CD14-positive monocyte (primary cell): ENCODE measurements around the gene NBEA. TPM values are rescaled to one million over a fixed set of nuclear protein-coding genes. Genes with fewer than 3 reads are reported as not detected.

Experiments used
- DNase-seq, 3 donors: peaks; one replicate each; pipeline ENCODE4 v3.0.0-alpha.2; 2011 to 2022
- H2AFZ ChIP-seq: 2 replicates; pipeline ENCODE4 v1.6.0; 2012; ENCODE audit warnings: mild to moderate bottlenecking, low read depth, low read length, inconsistent platforms; ENCODE audit not compliant: insufficient read depth, poor library complexity, severe bottlenecking
- H3K27ac ChIP-seq, 2 donors: 1 replicate in 1 of 2; 2 replicates in 1 of 2; pipeline ENCODE4 v1.5.1; 2012 to 2013; ENCODE audit warnings: low read length in 2 of 2, control low read depth in 1 of 2, inconsistent platforms in 1 of 2, low read depth in 1 of 2, mild to moderate bottlenecking in 1 of 2
- H3K27me3 ChIP-seq, 2 donors: one replicate each; pipeline versions ENCODE4 v1.6.0 to v1.6.1; 2011 to 2013; ENCODE audit warnings: low read length in 2 of 2; ENCODE audit not compliant: control insufficient read depth in 2 of 2, insufficient read depth in 2 of 2
- H3K36me3 ChIP-seq, 2 donors: replicated peaks in 1 of 2; 1 replicate in 1 of 2; 2 replicates in 1 of 2; pipeline versions ENCODE4 v1.5.1 to v1.6.1; 2012 to 2013; ENCODE audit warnings: low read length in 2 of 2, control low read depth in 1 of 2, inconsistent platforms in 1 of 2, mild to moderate bottlenecking in 1 of 2; ENCODE audit not compliant: insufficient read depth in 2 of 2, control insufficient read depth in 1 of 2
- H3K4me1 ChIP-seq, 2 donors: 1 replicate in 1 of 2; 2 replicates in 1 of 2; pipeline versions ENCODE4 v1.5.1 to v1.6.1; 2012 to 2013; ENCODE audit warnings: low read length in 2 of 2, control low read depth in 1 of 2, inconsistent platforms in 1 of 2, mild to moderate bottlenecking in 1 of 2, moderate library complexity in 1 of 2; ENCODE audit not compliant: insufficient read depth in 2 of 2, control insufficient read depth in 1 of 2
- H3K4me2 ChIP-seq: replicated peaks from 2 replicates; pipeline ENCODE3; 2012; ENCODE audit warnings: low read length, moderate library complexity, mild to moderate bottlenecking; ENCODE audit not compliant: poor library complexity, severe bottlenecking; ENCODE audit errors: extremely low read depth
- H3K4me3 ChIP-seq, 3 experiments: fragments of 200-600 bp in 1 of 3; sonication (generic) in 1 of 3; replicated peaks in 1 of 3; 1 replicate in 2 of 3; 2 replicates in 1 of 3; pipeline ENCODE4 v1.5.1; 2011 to 2013; ENCODE audit warnings: low read length in 3 of 3, mild to moderate bottlenecking in 3 of 3, control low read depth in 2 of 3, low read depth in 2 of 3, inconsistent platforms in 1 of 3, moderate library complexity in 1 of 3
- H3K79me2 ChIP-seq: 2 replicates; pipeline ENCODE4 v1.6.0; 2012; ENCODE audit warnings: mild to moderate bottlenecking, control low read depth, inconsistent platforms, low read length, moderate library complexity; ENCODE audit not compliant: insufficient read depth
- H3K9ac ChIP-seq: 2 replicates; pipeline ENCODE4 v1.6.0; 2017; ENCODE audit warnings: low read length, mild to moderate bottlenecking; ENCODE audit not compliant: insufficient read depth, poor library complexity, severe bottlenecking
- H3K9me3 ChIP-seq, 2 donors: replicated peaks in 1 of 2; 1 replicate in 1 of 2; 2 replicates in 1 of 2; pipeline versions ENCODE4 v1.5.1 to v1.6.1; 2012 to 2013; ENCODE audit warnings: low read length in 2 of 2, control low read depth in 1 of 2; ENCODE audit not compliant: control insufficient read depth in 1 of 2, insufficient read depth in 1 of 2
- H4K20me1 ChIP-seq: 2 replicates; pipeline ENCODE4 v1.6.0; 2012; ENCODE audit warnings: mild to moderate bottlenecking, low read length, control low read depth, moderate library complexity; ENCODE audit not compliant: insufficient read depth
- H3K27ac Mint-ChIP-seq, 7 donors: one replicate each; pipeline ENCODE4 v1.8.0; 2020; ENCODE audit warnings: mild to moderate bottlenecking in 7 of 7, mixed read lengths in 7 of 7, moderate library complexity in 6 of 7, inconsistent platforms in 2 of 7
- H3K27me3 Mint-ChIP-seq, 3 donors: one replicate each; pipeline ENCODE4 v1.8.0; 2021 to 2022; ENCODE audit warnings: low read depth in 3 of 3, mild to moderate bottlenecking in 3 of 3, mixed read lengths in 3 of 3, moderate library complexity in 3 of 3, inconsistent platforms in 1 of 3
- H3K36me3 Mint-ChIP-seq, 2 donors: one replicate each; pipeline ENCODE4 v1.8.0; 2020; ENCODE audit warnings: mixed read lengths in 2 of 2, inconsistent platforms in 1 of 2, mild to moderate bottlenecking in 1 of 2
- H3K4me1 Mint-ChIP-seq: one replicate; pipeline ENCODE4 v1.8.0; 2020; ENCODE audit warnings: mild to moderate bottlenecking, mixed read lengths
- H3K4me3 Mint-ChIP-seq, 2 donors: one replicate each; pipeline ENCODE4 v1.8.0; 2020; ENCODE audit warnings: mild to moderate bottlenecking in 2 of 2, mixed read lengths in 2 of 2, moderate library complexity in 1 of 2
- H3K9me3 Mint-ChIP-seq, 7 donors: one replicate each; pipeline ENCODE4 v1.8.0; 2020 to 2022; ENCODE audit warnings: mixed read lengths in 7 of 7, mild to moderate bottlenecking in 6 of 7, moderate library complexity in 6 of 7, inconsistent platforms in 2 of 7
- WGBS: methylation state at CpG from one replicate; pipeline ENCODE4 v1.1.5; 2013; ENCODE audit warnings: missing lambda C conversion rate; ENCODE audit not compliant: insufficient coverage; 5-methylcytosine and 5-hydroxymethylcytosine counted together
- intact Hi-C, 2 donors: fragments of 100-400 bp; cut with micrococcal nuclease; formaldehyde crosslinking; loops; one replicate each; pipeline versions ENCODE4 v1.15.0 to v1.15.1; 2023
- polyA plus RNA-seq, 3 donors: library from polyadenylated mRNA; depleted of rRNA in 1 of 3; unstranded in 2 of 3; stranded (reverse) in 1 of 3; fragments of 300-500 nt in 2 of 3; fragments of >200 nt in 1 of 3; fragmentation: Illumina TruSeq in 2 of 3; gene quantifications; 1 replicate in 2 of 3; 2 replicates in 1 of 3; pipeline ENCODE4 v1.2.3, GENCODE V29; 2012 to 2021
- TF ChIP-seq, protein P1 (sequence below): fragments of 200-600 bp; IDR thresholded peaks from one replicate; pipeline ENCODE4 v1.8.0; 2022; ENCODE audit warnings: antibody characterized with exemption, mild to moderate bottlenecking

Gene NBEA
- polyA plus RNA-seq, 3 donors: 0.03 to 0.23 (median 0.08) TPM

GRCh38 chr13:35005051-35005450, 63.0 kb downstream of the NBEA start:
- H3K27ac ChIP-seq: no peak overlapping the region
- H3K36me3 ChIP-seq: no peaks in the 10 kb centered on the region
- no peak overlapping the region for H3K9ac ChIP-seq
- intact Hi-C loops: no loop called here
- no peaks in the 10 kb centered on the region for H3K79me2 ChIP-seq
- no peaks in the 10 kb centered on the region for H4K20me1 ChIP-seq
- Mint-ChIP-seq H3K9me3 (peaks cover 2 to 10% (median 6%) of the 10 kb centered on the region in 7 donors), H3K27me3 (peaks cover 0 to 2% (median 0%) of the 10 kb centered on the region in 3 donors), H3K36me3 (no peaks in the 10 kb centered on the region), H3K4me3 (no peak overlapping the region), H3K4me1 (no peaks in the 10 kb centered on the region), H3K27ac (no peak overlapping the region)
- H3K27me3 ChIP-seq: no peaks in the 10 kb centered on the region
- H3K4me2 ChIP-seq: no peak overlapping the region
- H3K4me3 ChIP-seq: no peak overlapping the region
- WGBS: 50% methylated on average over 2 of the region's 2 CpGs
- TF ChIP-seq, protein P1, sequence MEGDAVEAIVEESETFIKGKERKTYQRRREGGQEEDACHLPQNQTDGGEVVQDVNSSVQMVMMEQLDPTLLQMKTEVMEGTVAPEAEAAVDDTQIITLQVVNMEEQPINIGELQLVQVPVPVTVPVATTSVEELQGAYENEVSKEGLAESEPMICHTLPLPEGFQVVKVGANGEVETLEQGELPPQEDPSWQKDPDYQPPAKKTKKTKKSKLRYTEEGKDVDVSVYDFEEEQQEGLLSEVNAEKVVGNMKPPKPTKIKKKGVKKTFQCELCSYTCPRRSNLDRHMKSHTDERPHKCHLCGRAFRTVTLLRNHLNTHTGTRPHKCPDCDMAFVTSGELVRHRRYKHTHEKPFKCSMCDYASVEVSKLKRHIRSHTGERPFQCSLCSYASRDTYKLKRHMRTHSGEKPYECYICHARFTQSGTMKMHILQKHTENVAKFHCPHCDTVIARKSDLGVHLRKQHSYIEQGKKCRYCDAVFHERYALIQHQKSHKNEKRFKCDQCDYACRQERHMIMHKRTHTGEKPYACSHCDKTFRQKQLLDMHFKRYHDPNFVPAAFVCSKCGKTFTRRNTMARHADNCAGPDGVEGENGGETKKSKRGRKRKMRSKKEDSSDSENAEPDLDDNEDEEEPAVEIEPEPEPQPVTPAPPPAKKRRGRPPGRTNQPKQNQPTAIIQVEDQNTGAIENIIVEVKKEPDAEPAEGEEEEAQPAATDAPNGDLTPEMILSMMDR: no peak
- no peaks in the 10 kb centered on the region for H3K4me1 ChIP-seq
- H2AFZ ChIP-seq: no peak overlapping the region
- no peaks in the 10 kb centered on the region for H3K9me3 ChIP-seq
- DNase-seq: no peak

DNA sequence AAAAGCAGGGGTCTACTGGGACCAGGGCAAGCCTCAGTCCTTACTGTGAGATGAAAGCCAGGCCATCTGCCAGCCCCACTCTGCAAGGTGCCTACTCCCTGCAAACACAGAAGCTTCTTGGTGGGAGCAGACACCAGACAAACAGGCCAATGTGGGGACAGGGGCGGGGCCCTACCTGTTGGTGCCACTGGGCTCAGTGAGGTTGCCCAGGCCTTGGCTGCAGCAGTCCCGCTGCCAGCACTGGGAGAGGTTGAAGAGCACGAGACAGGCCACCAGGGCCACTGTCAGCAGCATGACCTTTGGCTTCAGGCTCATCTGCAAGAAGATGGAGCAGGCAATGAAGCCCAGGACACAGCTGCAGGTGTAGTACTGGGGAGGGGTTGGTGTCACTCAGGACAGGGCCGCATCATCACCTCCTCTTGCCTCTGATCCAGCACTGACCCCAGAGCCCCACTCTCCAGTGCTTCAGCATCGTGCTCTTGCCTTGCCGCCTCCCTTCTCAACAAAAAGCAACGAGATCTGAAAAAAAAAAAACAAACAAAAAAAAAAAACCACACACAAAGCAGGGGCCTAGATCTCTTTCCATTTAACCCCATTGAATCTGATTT, 72.6 kb downstream of the NBEA start:
- no peaks in the 10 kb centered on the region for H3K4me1 Mint-ChIP-seq
- H3K4me3 Mint-ChIP-seq: no peak overlapping the region
- Histone ChIP-seq H3K36me3 (no peaks in the 10 kb centered on the region), H3K79me2 (no peaks in the 10 kb centered on the region), H3K9ac (no peak overlapping the region), H3K27me3 (no peaks in the 10 kb centered on the region), H3K9me3 (no peaks in the 10 kb centered on the region), H3K27ac (no peak overlapping the region), H4K20me1 (no peaks in the 10 kb centered on the region), H3K4me2 (no peak overlapping the region), H3K4me1 (no peaks in the 10 kb centered on the region), H3K4me3 (no peak overlapping the region), H2AFZ (no peak overlapping the region)
- TF ChIP-seq, protein P1: no peak
- no peaks in the 10 kb centered on the region for H3K36me3 Mint-ChIP-seq
- intact Hi-C loops: no loop called here
- 92% methylated on average over 3 of the region's 7 CpGs for WGBS
- H3K27me3 Mint-ChIP-seq: no peaks in the 10 kb centered on the region
- H3K9me3 Mint-ChIP-seq: peaks cover 0 to 10% (median 0%) of the 10 kb centered on the region in 7 donors
- H3K27ac Mint-ChIP-seq: no peak overlapping the region
- no peak for DNase-seq
